ENCODE results near the gene ZFP91. TPM values are rescaled to one million over a fixed set of nuclear protein-coding genes. Genes with fewer than 3 reads are reported as not detected.
A peak's percentile ranks its signal among the peaks of the same experiment; 100 is the strongest.

Gene ZFP91
- total and polyA plus RNA-seq, 9 of the 15 experiments (the other 6 are each of a cell fraction or from before 2014, with no cell fraction given): 17.6 to 58.3 (median 34.0) TPM

- in situ Hi-C loops (cut with MboI): loop anchor here (25.0 kb wide), 1 partner anchor 510 kb away; the partner anchor contains the start of gene FAM111A
- CTCF ChIA-PET (ENCODE audit: low intra/inter-chr PET ratio): interaction anchor here (0.8 kb wide), 1 partner anchor 49 kb away, joined by 3 read pairs; no protein-coding TSS in a partner anchor
- H3K27ac ChIP-seq (ENCODE audit: extremely low read depth, low read depth, low read length): no peak overlapping the region
- H3K9me1 ChIP-seq (ENCODE audit: control insufficient read depth, insufficient read depth, low read length): no peaks in the 10 kb centered on the region
- intact Hi-C loops (cut with micrococcal nuclease): no loop called here
- H3K36me3 ChIP-seq (ENCODE audit: control insufficient read depth, insufficient read depth, low read length): peaks cover 58% of the 10 kb centered on the region
- POLR2A ChIA-PET: no interaction called here
- FAIRE-seq (no peak), ATAC-seq (no peak), DNase-seq (ENCODE audit: extremely low read depth in 1 of 4, low spot score in 3 of 4) (no peak)
- TF ChIP-seq DPF2 (IDR thresholded peaks at IDR 0.05) (no peak), C11orf30 (IDR thresholded peaks at IDR 0.05; ENCODE audit: low read depth) (peak; percentile 84), ZFP1 (CRISPR knock-in tag; IDR thresholded peaks at IDR 0.05) (no peak), TRIM24 (IDR thresholded peaks at IDR 0.05) (peak in 1 of 2 experiments; percentile 23; a peak in 1 of 4 replicates), MAFF (IDR thresholded peaks at IDR 0.05; ENCODE audit: low read length) (peak; percentile 73), CEBPG (CRISPR knock-in tag; IDR thresholded peaks at IDR 0.05) (peak; percentile 48; the same call in 1 of the 2 replicates), CEBPG (tag; conservative IDR thresholded peaks at IDR 0.05 in 1 of 2, IDR thresholded peaks at IDR 0.05 in 1 of 2) (peak; percentile 63 to 76; a peak in 3 of 4 replicates), MAFG (tag; conservative IDR thresholded peaks at IDR 0.05) (peak; percentile 85), ZNF639 (CRISPR knock-in tag; conservative IDR thresholded peaks at IDR 0.05 in 1 of 2, IDR thresholded peaks at IDR 0.05 in 1 of 2) (no peak), CEBPB (tag; IDR thresholded peaks at IDR 0.05) (0 out of 2 replicates have a peak, but pooled peaks have one; percentile 18), MAFK (IDR thresholded peaks at IDR 0.05; ENCODE audit: low read length) (peak; percentile 90), USF1 (CRISPR knock-in tag; IDR thresholded peaks at IDR 0.05) (no peak), POLR2B (IDR thresholded peaks at IDR 0.05; ENCODE audit: low read depth, partially characterized antibody) (peak; percentile 27), ZNF316 (IDR thresholded peaks at IDR 0.05) (peak; percentile 94)
- H3K4me2 ChIP-seq (ENCODE audit: insufficient read depth, low read length): no peak overlapping the region
- H4K20me1 ChIP-seq (replicated peaks; ENCODE audit: control insufficient read depth, insufficient read depth, low read length): no peaks in the 10 kb centered on the region
- H3K9ac ChIP-seq (ENCODE audit: insufficient read depth in 1 of 2, low read depth in 2 of 2, low read length in 2 of 2): no peak overlapping the region
- 75% methylated on average over 4 of the region's 4 CpGs for WGBS (ENCODE audit: insufficient coverage, low coverage, missing lambda C conversion rate)
- no peaks in the 10 kb centered on the region for H3K4me1 ChIP-seq (replicated peaks in 1 of 2; ENCODE audit: control insufficient read depth in 2 of 2, insufficient read depth in 2 of 2, low read length in 2 of 2)
- BruUV-seq (replicated peaks): no TSS peak
- H3K27me3 ChIP-seq (ENCODE audit: control insufficient read depth in 2 of 2, insufficient read depth in 2 of 2, low read length in 2 of 2): no peaks in the 10 kb centered on the region
- no peaks in the 10 kb centered on the region for H3K9me3 ChIP-seq (replicated peaks; ENCODE audit: control insufficient read depth, insufficient read depth, low read depth, low read length)
- no peak overlapping the region for H2AFZ ChIP-seq (ENCODE audit: low read depth, low read length)
- no peaks in the 10 kb centered on the region for H3K79me2 ChIP-seq (ENCODE audit: control insufficient read depth, insufficient read depth, low read length)
- H3K4me3 ChIP-seq: no peak overlapping the region
Observed at GRCh38 chr11:58626934-58627483, 48.1 kb downstream of the ZFP91 start.

Measured in K562 (cell line).